Femur (tissue), 1 donor: Measurements from ENCODE around the gene YKT6.

Experiments used
- DNase-seq: peaks from one replicate; pipeline ENCODE4 v3.0.0-alpha.2; 2017

The YKT6 gene

DNA sequence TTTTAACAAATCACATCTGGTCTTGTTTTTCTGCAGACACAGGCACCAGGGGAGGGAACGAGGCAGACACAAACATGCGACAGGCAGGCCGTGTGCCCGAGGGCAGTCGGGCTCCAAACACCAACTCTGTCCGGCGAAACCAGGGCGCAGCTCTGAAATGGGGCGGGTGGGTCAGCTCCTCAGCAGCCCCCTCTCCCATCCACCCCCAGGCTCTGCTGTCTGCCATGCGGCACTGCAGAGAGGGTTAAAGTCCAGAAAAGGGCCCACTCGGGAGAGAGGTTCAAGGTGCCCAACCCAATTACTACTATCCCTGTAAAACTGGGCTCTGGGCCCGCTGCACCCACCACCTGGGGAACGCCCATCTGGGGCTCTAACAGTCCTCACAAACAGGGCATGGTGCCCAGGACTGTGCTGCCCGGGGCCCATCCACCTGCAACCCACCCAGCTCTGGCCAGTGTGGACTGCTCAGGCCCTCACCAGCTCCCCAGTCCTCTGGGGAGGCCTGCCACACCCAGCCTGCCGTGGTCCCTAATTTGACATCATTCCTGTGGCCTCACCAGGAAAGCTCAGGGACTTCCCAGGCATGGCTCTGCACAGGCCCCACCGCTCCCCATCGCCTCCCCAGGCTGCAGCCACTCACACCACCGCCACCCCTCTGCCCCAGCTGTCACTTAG lies 18.7 kb downstream of the YKT6 start:
- no peak for DNase-seq

DNA sequence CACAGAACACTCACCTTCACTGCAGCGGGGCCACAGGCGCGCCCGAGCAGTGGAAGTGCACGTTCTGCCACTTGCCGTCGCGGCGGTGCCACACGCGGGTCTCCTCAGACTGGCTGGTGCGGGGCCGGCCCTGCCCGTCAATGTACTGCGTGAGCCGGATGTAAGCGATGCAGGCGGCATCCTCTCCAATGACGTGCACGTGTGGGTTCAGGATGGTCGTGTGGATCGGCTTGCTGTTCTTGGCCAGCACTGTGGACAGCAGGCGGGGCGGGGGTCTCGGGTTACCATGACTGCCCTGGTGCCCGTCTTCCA lies 19.2 kb downstream of the YKT6 start:
- DNase-seq, result no peak

DNA sequence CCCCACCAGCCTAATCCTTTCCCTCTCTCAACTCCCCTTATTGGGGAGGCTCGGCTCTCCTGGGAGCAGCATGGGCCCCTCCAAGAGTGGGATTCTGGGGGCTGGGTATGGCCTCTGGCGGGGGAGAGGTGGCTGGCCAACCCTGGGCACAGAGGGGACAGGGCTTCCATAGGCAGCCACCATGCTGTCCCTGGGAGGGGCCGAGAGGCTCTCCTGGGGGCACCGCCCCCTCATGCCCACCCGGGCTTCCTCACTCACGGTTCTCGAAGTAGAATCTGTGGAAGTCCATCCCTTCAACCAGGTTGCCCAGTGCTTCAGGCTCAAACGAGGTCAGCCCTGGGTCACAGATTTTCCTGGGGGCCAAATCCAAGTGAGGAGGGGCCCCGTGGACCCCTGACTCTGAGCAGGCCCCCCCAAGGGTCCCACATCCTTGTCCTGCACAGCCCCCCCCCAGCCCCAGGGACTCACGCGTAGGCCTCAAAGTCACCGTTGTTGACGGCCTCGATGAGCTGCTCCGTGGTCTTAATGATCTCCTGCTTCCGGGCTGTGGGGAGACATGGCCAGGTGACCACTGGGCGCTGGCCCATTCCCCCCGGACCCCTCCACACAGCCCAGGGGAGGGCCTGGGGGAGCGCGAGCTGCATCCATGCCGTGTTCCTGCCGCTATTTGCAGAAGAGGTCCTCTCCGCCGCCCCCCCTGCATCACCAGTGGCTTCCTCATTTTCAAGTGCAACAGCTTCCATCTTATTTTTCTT lies 19.8 kb downstream of the YKT6 start:
- no peak for DNase-seq

DNA sequence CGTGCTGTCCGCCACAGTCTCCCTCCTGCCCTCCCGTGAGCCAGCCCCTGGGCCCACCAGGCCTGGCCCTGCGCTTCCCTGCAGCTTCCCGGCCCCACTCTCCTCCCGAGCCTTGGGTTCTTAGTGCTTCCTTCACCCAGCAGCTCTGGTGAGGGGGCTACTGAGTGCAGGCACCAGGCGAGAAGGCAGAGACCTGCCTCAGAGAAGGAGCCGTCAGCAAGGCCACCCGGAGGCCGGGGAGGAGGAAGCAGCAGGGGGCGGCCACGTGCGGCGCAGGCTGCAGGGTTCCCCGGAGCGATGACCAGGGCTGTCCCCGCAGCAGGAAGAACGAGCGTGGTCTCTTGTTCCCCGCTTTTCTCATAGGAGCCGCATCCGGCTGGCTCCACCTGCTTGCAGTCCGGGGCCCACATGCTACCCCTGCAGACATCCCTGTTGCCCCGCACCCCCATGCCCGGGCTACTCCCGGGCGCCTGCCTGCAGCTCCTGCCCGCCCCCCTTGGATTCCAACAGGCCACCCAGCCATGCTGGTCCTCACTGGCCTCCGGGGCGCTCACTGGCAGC lies 20.5 kb downstream of the YKT6 start:
- DNase-seq, result no peak

DNA sequence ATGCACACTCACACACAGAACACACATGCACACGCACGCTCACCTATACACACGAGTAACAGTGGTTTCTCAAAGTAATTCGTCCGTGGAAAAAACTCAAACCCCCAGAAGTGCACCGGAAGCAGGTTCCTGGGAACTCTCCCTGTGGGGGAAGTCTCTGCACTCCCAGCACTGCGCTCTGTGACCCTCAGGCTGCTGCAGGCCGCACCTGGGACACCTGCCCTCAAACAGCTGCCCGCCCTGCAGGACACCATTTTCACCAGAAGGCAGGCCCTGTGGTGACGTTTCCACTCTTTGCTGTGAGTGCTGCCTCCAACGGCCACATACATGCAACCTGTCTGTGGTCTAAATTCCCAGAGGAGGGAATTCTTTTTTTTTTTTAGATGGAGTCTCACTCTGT lies 21.3 kb downstream of the YKT6 start:
- no peak for DNase-seq

DNA sequence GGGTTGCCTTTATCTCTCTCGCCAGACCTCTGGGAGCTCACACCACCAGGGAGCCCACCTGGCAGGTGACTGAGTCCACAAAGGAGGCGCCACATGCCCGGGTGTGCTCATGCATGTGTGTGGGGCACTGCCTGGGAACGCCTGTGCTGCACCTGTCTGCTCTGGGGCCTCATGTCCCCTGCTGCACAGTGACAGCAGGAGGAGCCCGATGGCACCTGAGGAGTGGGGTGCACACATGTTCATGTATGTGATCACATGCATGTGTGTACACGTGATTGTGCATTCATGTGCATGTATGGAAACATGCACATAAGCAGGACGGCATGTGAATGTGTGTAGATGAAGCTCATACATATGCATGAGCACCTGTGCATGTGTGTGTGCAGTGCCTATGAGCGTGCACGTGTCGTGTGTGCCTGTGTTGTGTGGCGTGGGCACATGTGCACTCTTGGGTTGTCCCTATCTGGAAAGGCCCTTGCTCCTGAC lies 22.0 kb downstream of the YKT6 start:
- no peak for DNase-seq

DNA sequence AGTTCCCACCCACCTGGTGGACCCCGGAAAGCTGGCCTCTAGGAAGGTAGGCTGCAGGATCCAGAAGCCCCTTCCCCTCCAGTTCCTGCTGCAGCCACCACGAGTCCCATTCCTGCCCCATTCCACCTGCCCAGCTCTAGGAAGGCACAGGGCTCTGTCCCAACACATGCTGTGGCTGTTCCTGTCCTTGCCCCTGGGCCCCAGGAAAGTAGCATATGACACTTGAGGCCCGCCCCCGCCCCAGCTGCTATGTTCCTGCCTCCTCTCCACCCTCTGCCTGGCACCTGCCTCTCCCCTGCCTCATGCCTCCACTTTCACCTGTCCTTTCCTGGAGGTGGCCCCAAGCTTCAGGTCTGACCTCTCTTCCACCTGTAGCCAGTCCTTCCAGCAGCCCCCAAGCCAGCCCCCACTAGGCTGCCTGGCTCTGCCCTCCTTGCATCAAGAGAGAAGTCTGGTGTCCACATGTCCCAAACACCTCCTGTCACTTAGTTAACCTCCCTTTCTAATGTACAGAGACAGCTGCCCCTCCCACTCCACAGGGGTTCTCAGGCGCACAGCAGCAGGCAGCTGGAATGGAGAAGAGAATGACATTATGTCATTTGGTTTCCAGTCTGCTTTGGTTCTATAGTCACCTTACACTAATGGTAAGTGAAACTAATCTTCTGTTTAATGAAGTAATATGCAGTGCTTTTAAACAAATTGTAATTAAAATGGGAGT lies 22.7 kb downstream of the YKT6 start:
- DNase-seq, result no peak

DNA sequence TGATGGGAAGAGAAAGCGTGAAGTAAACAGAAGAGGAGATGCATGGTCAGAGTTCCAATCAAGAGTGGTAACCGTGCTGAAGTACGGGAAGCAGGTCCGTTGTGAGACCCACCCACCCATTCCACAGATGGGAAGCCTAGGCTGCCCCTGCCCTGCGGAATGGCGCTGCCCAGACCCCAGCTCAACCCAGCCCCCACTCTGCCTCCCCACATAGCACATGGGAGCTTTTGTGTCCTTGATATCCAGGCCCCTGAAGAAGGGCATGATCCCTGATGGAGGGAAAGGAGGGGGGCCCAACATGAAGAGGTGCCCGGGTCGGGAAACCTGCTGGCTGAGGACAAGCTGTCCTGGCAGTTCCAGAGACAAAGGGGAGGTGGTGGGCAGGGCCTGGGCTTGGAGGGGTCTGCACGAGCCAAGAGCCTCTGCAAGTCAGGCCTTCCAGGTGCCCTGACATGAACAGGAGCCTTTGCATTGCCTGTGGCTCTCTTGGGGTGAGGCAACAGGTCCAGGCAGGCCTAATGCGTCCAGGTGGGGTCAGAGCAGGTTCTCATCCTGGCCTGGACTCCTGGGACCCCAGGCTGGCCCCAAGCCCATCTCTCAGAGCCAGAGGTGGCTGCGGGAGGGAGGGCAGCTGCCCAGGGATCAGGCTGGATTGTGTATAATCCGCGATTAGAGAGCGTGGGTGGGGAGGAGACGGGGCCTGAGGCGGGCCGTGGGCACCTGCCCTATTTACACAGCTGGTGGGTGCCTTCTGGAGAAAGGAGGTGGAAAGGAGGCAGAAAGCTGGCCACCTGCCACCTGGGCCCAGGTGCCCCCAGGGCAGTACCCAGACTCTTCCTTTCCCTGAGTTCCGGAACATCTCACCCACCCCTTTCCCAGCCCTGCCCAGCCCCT lies 23.5 kb downstream of the YKT6 start:
- no peak for DNase-seq

DNA sequence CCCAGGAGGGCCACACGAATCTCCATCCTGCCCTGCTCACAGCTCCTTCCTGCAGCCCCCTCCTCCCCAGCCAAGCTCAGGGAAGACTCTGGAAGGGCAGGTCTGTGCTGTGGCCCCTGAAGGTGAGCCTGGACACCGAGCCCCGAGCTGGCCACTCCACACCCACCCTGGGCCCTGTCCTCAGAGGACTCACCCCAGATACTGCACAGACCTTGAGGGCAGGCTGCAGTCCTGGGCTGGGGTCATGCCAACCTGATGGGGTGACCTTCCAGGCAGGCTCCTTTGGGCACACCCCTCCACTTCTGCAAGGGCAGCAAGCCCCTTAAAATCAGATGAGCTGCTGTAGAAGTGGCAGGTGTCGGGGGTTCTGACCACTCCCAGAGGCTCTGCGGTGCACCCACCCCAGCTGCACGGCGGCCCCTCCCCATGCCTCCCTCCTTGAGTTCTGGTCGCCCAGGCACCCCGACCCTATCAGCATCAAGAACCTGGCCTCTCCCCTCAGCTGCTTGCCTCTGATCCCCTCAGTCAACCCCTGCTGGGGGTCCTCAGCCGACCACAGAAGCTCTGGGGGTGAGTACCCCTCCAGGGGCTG lies 24.3 kb downstream of the YKT6 start:
- no peak for DNase-seq

DNA sequence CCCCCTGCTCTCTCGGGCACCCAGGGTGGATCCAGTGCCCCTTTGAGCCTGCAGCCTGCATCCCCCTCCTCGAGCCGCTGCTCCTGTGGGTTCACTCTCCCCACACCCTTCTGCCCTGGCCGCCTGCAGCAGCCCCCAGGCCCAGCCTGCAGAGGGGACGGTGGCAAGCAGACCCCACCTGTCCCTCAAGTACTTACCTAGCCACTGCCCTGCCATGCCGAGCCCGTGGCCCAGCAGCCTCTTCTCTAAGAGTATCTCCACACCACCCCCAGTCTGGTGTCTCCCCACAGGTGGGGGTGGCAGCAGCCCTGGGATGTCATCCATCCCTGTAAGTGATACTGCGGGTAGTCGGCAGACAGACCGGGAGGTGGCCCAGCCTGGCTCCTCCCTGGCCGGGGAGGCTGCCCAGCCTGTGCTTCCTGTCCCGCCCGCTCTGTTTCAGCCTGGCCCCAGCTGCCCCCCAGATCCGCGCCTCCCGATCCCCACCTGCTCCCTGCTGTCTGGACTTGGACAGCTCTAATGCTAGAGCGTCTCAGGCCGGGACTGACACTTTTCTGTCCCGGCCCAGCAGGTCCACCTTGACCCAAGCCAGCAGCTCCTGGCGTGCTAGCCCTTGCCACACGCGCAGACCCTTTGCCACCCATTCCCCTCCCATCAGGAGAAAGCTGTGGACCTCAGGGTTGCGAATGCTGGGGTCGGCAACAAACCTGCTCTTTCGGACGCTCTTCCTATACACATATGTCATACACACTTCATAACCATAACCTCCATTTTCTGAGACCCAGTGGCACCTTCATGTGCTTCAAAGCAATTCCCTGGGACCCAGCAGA lies 25.0 kb downstream of the YKT6 start:
- no peak for DNase-seq

DNA sequence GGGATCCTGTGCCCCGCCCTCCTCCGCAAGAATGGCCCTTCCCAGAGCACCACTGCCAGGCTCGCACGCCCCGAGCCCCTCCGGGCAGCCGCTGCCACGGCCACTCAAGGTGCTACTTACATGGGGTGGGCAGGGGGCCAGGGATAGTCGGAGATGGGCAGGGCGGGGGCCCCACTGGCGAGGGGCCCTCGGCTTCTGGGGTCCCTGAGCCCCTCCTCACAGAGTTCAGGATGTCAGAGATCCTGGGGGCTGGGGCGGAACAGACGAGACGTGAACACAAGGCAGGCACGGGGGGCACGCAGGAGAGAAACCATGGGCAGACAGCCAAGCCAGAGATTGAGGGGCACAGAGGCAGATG lies 25.6 kb downstream of the YKT6 start:
- no peak for DNase-seq

DNA sequence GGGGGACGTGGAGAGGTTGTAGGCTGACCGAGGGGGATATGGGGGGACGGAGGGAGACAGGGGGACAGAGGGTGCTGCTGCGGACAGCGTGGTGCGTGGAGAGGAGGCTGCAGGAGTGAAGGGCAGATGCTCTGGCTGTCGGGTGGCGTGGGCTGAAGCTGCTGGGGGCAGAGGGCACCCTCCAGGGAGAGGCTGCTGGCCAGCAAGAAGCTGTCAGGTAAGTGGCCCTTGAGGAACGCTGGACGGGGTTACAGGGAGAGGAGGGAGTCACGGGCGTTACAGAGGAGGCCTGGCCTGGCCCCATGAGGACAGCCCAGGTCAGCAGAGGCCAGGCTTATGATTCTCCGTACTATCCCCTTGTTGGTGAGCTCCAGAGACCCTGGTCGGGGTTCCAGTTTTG lies 27.1 kb downstream of the YKT6 start:
- DNase-seq, result no peak

DNA sequence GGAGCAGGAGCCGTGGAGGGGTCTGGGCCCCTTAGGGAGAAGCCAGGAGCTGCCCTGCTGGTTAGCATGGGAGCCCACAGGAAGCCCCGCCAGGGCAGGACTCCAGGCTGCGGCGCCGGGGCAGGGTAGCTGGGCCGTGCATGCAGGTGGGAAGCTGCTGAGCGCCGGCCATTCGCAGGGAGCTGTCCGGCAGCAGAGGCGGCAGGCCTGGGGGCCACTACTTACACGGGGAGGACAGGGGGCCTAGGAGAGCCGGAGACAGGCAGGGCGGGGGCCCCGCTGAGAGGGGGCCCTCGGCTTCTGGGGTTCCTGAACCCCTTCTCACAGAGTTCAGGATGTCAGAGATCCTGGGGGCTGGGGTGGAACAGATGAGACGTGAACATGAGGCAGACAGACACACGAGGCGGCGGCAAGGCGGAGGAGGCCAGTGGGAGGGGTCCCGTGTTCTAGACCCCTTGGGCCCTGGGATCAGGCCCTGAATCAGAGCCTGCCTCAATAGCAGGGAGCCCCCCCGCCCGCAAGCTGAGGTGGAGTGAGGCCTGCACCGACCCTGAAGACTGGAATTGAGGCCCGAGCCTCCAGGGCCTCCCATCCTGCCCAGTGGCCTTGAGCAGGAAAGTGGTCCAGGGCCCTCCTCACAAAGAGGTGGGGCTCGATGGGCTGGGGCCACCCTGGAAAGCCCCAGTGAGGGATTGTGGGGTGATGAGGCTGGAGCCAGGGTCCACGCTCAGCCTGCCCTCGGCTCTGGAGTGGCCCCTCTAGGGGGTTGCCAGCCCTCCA lies 28.0 kb downstream of the YKT6 start:
- no peak for DNase-seq

DNA sequence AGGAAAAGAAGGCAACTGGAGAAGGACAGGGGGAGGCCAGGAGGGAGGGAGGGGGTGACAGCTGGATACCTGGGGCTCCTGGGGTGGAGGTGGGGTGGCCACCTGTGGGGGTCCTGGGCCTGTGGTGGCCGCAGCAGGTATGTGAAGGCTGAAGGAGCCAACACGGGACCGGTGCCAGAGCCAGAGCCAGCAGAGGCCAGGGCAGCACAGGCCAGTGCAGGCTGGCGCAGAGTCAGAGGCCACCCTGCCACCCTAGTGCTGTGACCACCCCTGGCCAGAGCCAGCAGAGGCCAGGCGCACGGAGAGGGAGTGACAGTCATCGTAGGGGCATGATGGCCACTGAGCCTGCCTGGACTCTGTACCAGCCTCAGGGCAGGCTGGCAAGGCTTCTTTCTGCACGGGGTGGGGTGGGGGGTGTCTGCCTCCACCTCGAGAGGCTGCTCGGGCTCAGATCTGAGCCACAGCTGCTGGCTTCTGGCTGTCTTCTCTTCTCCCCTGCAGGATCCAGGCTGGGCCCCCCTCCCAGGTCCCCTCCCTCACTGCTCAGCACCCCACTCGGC lies 28.8 kb downstream of the YKT6 start:
- no peak for DNase-seq

DNA sequence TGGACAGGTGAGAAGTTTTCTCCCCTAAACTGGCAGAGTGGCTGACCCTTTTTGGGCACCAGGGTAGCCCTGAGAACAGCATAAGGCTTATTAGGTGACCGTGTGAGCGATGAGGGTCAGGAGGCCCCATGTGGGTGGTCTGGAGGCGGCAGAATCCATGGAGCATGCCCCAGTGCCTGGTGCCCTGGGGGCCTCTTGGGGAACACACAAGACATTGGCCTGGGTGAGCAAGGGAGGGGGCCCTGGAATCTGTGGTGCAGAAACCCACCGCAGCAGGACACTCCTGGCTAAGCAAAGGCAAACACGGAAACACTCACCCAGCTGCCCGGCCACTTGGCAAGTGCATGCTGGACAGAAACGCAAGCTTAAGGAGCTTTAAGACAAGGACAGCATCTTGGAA lies 29.5 kb downstream of the YKT6 start:
- no peak for DNase-seq

DNA sequence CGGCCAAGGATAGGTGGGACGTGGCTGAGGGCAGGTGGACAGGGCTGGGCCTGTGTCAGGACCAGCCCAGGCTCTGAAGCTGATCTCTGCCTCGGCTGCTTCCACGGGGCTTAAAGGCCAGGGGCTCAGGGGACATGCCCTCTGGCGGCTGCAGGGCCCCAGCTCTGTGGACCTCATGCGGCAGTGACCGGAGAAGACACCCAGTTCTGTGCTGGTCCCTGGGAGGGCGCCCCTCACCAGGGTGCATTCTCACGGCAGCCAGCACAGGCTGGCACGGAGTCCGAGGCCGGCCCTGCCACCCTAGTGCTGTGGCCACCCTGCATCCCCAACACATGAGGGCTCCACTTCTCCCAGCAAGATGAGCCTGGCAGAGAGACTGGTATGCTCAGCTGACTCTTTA lies 30.3 kb downstream of the YKT6 start:
- DNase-seq, result no peak

DNA sequence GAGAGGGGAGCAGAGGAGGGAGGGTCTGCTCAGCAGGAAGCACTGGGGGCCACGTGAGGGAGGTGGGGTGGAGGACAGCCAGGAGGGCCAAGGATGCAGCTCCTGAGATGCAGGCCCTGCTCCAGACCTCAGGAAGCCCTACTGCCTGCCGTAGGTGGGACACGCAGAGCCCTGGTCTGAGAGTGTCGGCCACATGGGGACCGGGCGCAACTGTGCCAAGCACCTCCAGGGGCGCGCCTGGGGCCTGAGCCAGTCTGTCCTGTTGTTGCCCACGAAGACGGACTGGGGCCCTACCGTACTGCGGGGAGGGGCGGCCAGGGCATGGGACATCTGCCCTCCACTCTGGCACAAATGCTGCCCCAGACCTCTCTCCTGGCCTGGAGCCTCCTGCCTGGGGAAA lies 31.6 kb downstream of the YKT6 start:
- no peak for DNase-seq

DNA sequence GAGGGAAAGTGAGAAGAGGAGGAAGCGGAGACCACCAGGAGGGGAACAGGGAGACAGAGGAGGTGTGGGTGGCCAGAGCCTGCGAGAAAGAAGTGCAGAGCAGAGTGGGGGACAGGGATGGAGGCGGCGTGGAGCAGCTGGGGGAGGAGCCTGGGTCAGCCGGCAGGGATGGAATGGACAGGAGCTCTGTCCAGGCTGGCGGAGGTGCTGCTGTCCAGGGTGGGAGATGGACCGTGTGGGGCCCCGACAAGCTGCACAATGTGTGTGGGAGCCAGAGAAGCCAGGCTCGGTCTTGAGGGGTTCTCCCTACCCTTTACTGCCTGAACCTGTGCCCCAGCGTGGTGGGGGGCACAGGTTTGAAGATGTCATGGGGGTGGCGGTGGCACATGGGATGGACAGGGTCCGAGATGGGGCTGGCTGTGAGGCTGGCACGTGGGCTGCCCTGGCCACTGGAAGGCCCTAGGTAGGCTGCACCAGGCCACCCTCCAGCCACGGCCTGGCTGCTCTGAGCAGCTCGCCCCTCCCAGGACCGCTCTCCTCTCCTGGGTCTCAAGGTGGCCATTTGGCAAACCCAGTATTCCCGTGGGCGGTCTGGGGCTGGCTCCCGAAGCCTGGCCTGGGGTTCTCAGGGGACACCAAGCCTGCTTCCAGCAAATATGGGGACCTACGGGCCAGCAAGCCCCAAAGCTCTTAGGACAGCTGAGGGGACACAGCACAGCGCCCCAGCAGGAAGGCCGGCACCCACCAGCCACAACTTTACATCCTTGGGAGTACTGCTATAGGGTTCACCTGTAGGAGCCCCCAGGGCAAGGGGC lies 32.3 kb downstream of the YKT6 start:
- DNase-seq, result no peak

DNA sequence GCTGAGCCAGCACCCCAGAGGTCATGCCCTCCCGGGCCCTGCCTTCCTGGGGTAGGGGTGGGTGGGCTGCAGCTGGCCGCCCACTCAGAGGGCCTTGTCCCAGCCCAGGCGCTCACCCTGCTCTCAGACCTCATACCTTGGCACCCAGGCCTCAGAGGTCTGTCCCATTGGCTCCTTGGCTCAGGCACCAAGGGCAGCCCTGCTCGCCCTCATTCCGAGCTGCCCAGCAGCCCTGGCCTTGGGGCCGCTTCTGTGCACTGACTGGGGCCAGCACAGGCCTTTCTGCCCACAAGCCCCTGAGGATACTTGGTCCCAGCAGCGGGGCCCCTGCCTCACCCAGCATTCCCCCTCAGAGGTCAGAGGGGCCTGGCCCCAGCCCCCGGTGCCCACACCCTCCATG lies 34.3 kb downstream of the YKT6 start:
- DNase-seq, result no peak
